ENCODE data around the gene PHF2.

- TF ChIP-seq CTCF (conservative IDR thresholded peaks at IDR 0.05; ENCODE audit: low read length): no peak
- TF ChIP-seq EZH2phosphoT487 (IDR thresholded peaks at IDR 0.05; ENCODE audit: borderline replicate concordance, low read depth, low read length): no peak
Measured at GRCh38 chr9:93595861-93596365, 19.5 kb downstream of the PHF2 start.
